GM19324 (cell line): ENCODE results near the gene ANKRD33.

Experiments
- ATAC-seq: cut with Tn5 transposase; IDR thresholded peaks from one replicate; pipeline ENCODE4 v1.9.1; 2021; ENCODE audit warnings: mild to moderate bottlenecking, moderate library complexity; ENCODE audit not compliant: unreplicated experiment, low FRiP score

ANKRD33 gene

DNA sequence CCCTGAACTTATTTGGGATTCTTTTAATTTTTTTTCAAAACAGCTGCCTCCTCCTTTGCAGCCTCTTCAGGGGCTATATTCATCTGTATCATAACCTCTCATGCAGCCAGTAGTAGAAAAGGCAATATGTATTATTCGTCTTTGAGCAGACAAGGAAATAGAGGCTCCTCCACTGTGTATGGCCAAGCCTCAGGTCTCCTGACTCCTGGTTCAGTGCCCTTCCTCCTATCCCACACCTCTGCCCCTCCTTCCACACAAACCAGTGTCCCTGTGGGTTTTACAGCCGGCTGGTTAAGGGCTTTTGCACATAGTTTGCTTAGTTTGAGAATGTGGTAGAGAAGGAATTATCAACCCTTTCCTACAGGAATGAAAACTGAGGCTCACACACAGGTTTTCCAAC, 10.6 kb downstream of the ANKRD33 start:
- no peak for ATAC-seq

GRCh38 chr12:51898937-51899336, 11.0 kb downstream of the ANKRD33 start:
- no peak for ATAC-seq

- no peak for ATAC-seq
Measured at GRCh38 chr12:51900323-51900889, 12.5 kb downstream of the ANKRD33 start.

DNA sequence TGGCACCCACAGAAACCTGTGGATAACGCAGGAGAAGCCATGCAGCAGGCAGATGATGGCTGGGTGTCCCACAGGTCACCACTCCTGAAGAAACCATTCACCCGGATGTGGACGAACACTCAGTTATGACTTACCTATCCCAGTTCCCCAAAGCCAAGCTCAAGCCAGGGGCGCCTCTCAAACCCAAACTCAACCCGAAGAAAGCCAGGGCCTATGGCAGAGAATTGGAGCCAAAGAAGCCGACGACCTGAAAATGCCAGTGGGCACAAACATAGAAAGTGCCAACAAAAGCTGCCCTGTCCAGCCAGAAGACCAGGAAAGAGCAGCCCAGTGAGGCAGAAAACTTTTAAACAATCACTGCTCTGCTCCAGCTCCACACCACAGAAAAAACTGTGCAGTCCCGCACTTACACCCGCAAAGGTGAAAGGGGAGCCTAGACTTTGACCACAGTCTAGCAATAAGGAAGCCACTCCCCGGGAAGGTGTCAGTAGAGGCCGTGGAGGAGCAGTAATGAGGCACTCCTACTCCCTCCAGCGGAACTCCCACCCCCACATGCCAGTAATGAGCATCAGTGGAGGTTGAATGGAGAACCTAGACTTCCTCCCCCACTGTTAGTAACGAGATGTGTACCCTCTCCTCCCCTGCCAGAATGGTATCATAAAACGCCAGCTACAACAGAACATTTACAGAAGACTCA, 13.4 kb downstream of the ANKRD33 start:
- ATAC-seq: no peak

DNA sequence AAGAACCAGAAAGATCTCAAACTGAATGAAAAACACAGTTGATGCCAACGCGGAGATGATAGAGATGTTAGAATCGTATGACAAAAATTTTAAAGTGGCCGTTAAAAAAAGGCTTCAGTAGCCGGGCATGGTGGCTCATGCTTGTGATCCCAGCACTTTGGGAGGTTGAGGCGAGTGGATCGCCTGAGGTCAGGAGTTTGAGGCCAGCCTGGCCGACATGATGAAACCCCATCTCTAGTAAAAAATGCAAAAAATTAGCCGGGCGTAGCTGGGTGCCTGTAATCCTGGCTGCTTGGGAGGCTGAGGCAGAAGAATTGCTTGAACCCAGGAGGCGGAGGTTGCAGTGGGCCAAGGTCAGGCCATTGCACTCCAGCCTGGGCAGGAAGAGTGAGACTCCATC, 14.0 kb downstream of the ANKRD33 start:
- no peak for ATAC-seq

- no peak for ATAC-seq
Measured at GRCh38 chr12:51904951-51905470, 17.1 kb downstream of the ANKRD33 start.

DNA sequence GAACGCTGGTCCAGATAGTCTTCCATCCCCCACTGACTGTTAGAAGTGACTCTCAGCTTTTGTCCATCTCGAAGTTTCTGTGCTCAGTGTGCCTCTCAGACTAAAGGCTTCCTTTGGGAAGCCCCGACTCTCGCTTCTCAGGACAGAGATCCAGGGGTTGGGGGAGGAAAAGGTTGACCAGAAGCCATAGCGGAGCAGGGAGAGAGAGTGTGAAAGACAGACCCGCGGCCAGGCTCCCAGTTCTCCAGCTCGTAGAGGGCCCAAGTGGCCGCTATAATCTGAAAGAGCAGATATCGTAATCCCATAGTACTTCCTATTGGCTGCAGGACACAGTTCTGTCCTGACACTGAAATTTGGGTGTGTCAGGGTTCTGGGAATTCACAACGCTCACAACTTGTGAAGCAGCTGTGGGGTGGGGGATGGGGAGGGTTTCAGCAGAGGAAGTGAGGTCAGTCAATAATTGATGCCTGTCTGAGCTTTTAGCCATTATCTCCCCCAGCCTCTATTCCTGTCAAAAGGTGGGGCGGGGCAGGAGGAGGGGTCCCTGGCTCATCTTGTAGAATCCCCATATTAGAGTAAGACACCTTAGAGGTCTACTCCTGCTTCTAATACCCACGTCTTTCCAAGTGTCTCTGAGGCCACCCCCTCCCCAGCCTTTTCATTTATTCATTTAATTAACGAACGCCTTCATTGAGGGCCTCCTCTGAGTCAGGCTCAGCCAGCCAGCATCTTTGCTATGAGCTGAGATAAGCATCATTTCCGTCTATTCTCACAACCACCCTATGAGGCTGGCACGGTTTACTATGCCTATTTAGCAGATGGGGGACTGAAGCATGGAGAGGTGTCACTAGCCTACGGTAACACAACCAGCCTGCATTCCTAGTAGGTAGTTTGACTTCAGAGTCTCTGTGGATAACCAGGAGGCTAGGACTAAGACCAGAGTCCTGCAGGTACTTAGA, 17.8 kb downstream of the ANKRD33 start:
- no peak for ATAC-seq

GRCh38 chr12:51906430-51907082, 18.7 kb downstream of the ANKRD33 start:
- no peak for ATAC-seq

DNA sequence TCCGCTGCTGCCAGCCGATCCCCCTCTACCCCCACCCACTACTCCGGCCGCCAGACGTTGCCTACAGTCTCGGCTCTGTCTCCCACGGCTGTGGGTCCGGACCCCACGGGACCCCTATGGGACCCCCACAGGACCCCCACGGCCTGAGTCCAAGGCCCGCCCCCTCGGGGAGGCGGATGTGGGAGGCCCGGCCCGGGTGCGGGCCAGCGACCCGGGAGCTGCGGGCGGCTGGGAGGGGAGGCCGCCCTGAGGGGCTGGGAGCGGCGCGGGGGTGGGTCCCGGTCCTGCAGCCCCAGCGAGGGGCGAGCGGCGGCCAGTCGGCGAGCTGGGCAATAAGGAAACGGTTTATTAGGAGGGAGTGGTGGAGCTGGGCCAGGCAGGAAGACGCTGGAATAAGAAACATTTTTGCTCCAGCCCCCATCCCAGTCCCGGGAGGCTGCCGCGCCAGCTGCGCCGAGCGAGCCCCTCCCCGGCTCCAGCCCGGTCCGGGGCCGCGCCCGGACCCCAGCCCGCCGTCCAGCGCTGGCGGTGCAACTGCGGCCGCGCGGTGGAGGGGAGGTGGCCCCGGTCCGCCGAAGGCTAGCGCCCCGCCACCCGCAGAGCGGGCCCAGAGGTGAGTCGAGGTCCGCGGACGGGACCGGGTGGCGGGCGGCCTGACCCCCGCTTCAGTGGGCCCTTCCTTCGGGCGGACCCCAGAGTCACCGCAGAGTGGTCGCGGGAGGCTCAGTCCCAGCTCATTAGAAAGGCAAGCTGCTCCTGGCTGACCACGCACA, 19.4 kb downstream of the ANKRD33 start, which contains the start of gene ACVRL1:
TSS of gene ACVRL1 (plus strand) at position 422 of the 773 bp plus-strand sequence. CDS start 4,971 bp downstream, outside the sequence.
- ATAC-seq: no peak

DNA sequence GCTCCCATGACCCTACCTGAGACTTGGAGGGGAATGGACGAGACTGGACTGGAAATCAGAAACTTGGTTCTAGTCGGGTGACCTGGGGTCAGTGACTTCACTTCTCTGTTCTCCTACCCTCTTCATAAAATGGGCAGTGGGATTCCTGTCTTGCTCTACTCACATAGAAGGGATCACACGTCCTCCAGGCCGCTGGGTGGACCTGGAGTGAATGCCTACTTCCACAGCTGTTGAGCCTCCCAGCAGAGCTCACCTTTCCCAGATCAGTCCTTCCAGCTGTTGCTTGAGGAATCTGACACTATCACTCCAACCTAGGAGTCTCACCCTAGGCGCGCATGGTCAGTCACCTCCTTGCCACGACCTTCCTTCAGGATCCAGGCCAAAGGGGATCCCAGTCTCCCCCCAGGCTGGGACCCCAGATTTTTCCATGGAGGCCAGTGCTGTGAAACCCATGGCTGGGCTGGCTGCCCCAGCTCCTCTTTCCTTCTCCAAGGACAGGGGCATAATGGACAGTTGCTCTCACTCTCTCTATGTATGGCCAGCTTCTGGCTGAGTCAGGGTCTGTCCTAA, 20.0 kb downstream of the ANKRD33 start:
- ATAC-seq: no peak

GRCh38 chr12:51908876-51909592, 21.1 kb downstream of the ANKRD33 start:
- no peak for ATAC-seq

DNA sequence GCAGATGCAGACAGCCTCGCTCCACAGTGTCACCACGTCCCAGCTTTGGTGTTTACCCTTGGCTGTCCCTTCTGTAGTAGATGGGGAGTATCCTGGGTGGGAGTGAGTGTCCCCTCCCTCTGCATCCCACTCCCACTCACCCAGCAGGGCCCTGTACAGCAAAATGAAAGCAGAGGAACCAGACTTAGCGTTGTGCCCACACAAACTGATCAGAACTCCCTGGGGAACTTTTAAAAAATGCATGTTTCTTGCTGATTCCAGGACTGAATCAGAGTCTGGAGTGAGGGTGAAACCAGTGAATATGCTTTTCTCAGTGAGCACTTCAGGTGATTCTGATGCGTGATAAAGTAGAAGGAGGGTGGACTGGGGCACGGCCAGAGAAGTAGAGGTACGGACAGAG, 22.3 kb downstream of the ANKRD33 start:
- no peak for ATAC-seq

DNA sequence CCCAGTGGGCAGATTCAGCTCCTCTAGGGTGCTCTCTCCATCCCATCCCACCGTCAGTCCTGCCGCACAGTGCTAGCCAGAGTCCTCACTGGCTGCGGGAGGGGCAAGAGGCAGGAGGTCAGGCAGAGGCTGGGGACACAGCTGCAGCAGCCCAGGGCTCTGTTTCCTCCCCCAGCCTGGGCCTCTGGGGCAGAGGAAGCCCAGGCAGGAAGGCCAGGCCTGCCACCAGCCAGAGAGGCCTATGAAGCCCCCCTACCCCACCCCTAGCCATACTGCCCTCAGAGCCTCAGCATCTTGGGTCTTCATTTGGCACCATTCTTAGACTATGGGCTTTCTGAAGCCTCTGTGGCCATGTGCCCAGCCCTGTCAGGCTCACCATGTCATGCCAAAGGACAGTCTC, 22.8 kb downstream of the ANKRD33 start:
- ATAC-seq: no peak

DNA sequence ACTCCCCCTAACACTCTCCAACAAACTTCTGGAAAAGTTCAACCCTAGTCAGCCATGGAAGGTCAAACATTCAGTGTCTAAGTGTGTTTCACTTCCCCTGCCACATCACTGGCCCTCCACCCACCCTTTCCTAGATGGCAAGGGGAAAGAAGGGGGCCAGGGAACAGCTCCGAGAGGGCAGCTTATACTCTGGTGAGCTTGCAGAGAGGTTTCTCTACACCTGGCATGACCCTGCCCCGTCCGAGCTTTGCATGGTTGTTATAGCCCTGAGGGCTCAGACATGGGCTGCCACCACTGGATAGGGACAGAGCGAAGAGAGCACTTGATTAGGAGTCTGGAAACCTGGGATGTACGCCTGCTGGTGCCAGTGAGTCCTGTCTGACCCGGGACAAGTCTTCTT, 23.4 kb downstream of the ANKRD33 start:
- no peak for ATAC-seq

- no peak for ATAC-seq
Measured at GRCh38 chr12:51911788-51912711, 24.1 kb downstream of the ANKRD33 start.

DNA sequence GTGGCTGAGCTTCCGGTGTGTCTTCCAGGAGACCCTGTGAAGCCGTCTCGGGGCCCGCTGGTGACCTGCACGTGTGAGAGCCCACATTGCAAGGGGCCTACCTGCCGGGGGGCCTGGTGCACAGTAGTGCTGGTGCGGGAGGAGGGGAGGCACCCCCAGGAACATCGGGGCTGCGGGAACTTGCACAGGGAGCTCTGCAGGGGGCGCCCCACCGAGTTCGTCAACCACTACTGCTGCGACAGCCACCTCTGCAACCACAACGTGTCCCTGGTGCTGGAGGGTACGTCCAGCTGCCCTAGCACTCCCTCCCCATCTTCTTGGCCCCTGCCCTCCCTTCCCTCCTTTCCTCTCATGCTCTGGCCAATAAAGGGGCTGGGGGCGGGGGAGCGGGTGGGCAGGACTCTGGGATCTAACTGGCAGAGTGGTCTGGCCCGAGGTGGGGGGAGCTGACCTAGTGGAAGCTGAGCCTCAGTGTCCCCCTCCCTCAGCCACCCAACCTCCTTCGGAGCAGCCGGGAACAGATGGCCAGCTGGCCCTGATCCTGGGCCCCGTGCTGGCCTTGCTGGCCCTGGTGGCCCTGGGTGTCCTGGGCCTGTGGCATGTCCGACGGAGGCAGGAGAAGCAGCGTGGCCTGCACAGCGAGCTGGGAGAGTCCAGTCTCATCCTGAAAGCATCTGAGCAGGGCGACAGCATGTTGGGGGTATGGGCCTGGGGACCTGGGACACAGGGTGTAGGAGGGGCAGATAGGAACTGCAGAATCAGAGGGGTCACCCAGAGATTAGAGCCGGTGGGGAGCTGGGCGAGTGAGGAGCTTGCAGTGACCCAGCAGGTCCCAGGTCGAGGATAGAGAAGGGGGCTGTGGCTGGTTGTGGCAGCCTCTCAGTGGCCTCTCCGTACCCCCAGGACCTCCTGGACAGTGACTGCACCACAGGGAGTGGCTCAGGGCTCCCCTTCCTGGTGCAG, 25.4 kb downstream of the ANKRD33 start:
- ATAC-seq: no peak
